ENCODE data around the gene CCDC3.
"Not testable (repeated sequence)": the region's sequence is repeated elsewhere in the genome, so short reads cannot be mapped to it uniquely, and the experiment has no call there.

The CCDC3 gene

GRCh38 chr10:12876266-12876665, 125.2 kb downstream of the CCDC3 start:
- DNase-seq, result no peak

DNA sequence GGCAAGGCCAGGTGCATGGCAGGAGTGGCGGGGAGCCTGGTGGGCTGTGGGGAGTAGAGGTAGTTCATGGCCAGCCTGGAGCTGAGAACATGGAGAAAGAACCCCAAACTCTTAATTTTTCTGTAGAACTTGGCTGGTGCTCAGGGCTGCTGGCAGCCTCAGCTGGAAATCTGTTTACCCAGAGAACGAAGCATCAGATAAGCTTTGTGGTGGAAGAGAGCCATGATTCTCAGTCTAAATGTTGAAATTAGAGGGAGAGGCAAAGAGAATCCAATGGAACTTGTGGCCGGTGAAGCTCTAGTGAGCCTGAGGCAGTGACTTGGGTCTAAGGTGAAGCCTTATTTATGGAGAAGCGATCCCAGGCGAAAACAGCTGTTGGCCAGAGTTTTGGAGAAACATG, 126.4 kb downstream of the CCDC3 start:
- no peak for DNase-seq

DNA sequence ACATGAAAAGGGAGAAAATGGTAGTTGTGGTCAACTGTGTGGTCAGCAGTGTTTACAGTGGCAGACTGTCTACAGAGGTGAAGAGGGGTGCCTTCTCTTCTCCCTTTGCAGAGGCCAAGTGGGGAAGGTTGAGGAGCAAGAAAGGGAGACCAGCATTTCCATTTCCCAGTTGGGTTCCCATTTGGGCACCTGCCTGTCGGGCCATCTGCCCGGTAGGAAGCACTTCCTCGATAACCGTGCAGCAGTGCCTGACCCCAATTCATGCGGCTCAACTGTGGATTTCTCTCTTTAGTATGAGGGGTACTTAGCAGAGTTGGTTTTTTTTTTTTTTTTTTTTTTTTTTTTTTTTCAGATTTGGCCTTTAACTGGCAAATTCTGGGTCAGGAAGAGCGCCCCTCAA, 127.0 kb downstream of the CCDC3 start:
- no peak for DNase-seq

- DNase-seq, result no peak
Measured at GRCh38 chr10:12873172-12873571, 128.3 kb downstream of the CCDC3 start.

- no peak for DNase-seq
Measured at GRCh38 chr10:12872577-12872976, 128.9 kb downstream of the CCDC3 start.

- no peak for DNase-seq
Measured at GRCh38 chr10:12869427-12869826, 132.1 kb downstream of the CCDC3 start.

GRCh38 chr10:12868229-12868628, 133.3 kb downstream of the CCDC3 start:
- no peak for DNase-seq

GRCh38 chr10:12865515-12865914, 136.0 kb downstream of the CCDC3 start:
- not testable (repeated sequence) for DNase-seq

DNA sequence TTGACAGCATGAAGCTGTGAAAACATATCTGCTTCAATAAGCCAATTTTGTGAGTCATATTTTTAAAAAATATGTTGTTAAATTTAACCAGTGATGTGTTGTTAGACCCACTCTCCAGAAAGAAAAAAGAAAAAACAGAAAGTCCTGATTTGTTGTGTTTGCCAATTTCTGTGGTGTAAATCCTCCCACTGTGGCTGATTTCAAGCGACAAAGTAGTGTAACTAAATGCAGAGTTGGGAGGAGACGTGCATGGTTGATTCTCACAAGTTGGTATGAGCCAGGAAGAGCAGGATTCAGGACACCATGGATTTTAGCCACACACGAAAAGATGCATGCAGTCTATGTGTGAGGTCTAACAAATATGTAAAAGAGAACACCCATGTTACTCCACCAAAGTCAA, 139.1 kb downstream of the CCDC3 start:
- no peak for DNase-seq

DNA sequence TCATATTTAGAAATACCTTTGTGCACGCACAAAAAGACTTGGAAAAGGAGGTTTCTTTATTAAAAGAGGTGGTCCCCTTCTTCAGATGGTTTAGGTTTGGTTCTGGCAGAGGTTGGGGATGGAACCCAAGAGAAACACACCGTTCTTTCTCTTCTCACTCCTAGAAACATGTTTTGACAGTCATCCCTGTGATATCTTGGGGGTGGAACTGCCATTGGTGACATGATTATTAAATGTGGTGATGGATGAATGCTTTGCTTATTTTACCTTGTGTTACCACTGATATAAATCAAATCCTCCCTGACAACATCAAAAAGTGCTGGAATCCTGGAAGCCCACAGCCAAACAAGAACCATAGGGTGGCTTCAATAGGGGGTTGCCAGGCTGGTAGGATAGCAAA, 146.5 kb downstream of the CCDC3 start:
- no peak for DNase-seq

GRCh38 chr10:12852687-12853086, 148.8 kb downstream of the CCDC3 start:
- DNase-seq, result no peak

GRCh38 chr10:12849319-12850181, 152.0 kb downstream of the CCDC3 start:
- DNase-seq, result no peak

GRCh38 chr10:12848439-12849173, 152.9 kb downstream of the CCDC3 start:
- DNase-seq, result no peak

- no peak for DNase-seq
Measured at GRCh38 chr10:12847361-12847975, 154.0 kb downstream of the CCDC3 start.

GRCh38 chr10:12846718-12847117, 154.8 kb downstream of the CCDC3 start:
- DNase-seq, result no peak
